ENCODE data around the gene TMEM109.

Gene TMEM109

GRCh38 chr11:60955571-60955970, 41.6 kb downstream of the TMEM109 start (continued):
- TF ChIP-seq PPARA (CRISPR knock-in tag; IDR thresholded peaks at IDR 0.05; ENCODE audit: borderline replicate concordance) (no peak), ZFP3 (CRISPR knock-in tag; IDR thresholded peaks at IDR 0.05) (no peak), GLIS3 (CRISPR knock-in tag; IDR thresholded peaks at IDR 0.05) (no peak)

- ATAC-seq = no peak
- TF ChIP-seq TCF4 (CRISPR knock-in tag; IDR thresholded peaks at IDR 0.05; ENCODE audit: borderline replicate concordance) = no peak
- no peak for TF ChIP-seq PATZ1 (CRISPR knock-in tag; IDR thresholded peaks at IDR 0.05; ENCODE audit: borderline replicate concordance)
- TF ChIP-seq CSRNP3 (CRISPR knock-in tag; IDR thresholded peaks at IDR 0.05) = no peak
- TF ChIP-seq ZNF565 (CRISPR knock-in tag; conservative IDR thresholded peaks at IDR 0.05; ENCODE audit: low read depth) = no peak
- no peak for TF ChIP-seq PPARA (CRISPR knock-in tag; IDR thresholded peaks at IDR 0.05; ENCODE audit: borderline replicate concordance)
- TF ChIP-seq RARB (CRISPR knock-in tag; IDR thresholded peaks at IDR 0.05) = no peak
- no peak for TF ChIP-seq POU6F1 (CRISPR knock-in tag; IDR thresholded peaks at IDR 0.05; ENCODE audit: borderline replicate concordance, low read depth)
- TF ChIP-seq ZNF70 (CRISPR knock-in tag; IDR thresholded peaks at IDR 0.05) = no peak
- TF ChIP-seq TOX (CRISPR knock-in tag; IDR thresholded peaks at IDR 0.05; ENCODE audit: borderline replicate concordance) = no peak
- no peak for TF ChIP-seq ZC3H10 (CRISPR knock-in tag; IDR thresholded peaks at IDR 0.05)
- no peak for TF ChIP-seq ZFP30 (CRISPR knock-in tag; IDR thresholded peaks at IDR 0.05)
- no peak for TF ChIP-seq CREB5 (CRISPR knock-in tag; IDR thresholded peaks at IDR 0.05; ENCODE audit: low read depth)
- no peak for TF ChIP-seq CSDC2 (CRISPR knock-in tag; IDR thresholded peaks at IDR 0.05)
These were observed 43.2 kb downstream of the TMEM109 start for GRCh38 chr11:60957188-60957587.

- TF ChIP-seq ZNF565 (CRISPR knock-in tag; conservative IDR thresholded peaks at IDR 0.05; ENCODE audit: low read depth) = no peak
- ATAC-seq = no peak
These were observed 45.5 kb downstream of the TMEM109 start for GRCh38 chr11:60959431-60959830.

- ATAC-seq = no peak
- no peak for TF ChIP-seq BACH2 (CRISPR knock-in tag; IDR thresholded peaks at IDR 0.05; ENCODE audit: borderline replicate concordance)
- TF ChIP-seq TCF4 (CRISPR knock-in tag; IDR thresholded peaks at IDR 0.05; ENCODE audit: borderline replicate concordance) = no peak
- no peak for TF ChIP-seq SNAI2 (CRISPR knock-in tag; IDR thresholded peaks at IDR 0.05)
- TF ChIP-seq TSHZ2 (CRISPR knock-in tag; IDR thresholded peaks at IDR 0.05) = no peak
- TF ChIP-seq OSR1 (CRISPR knock-in tag; IDR thresholded peaks at IDR 0.05) = no peak
- TF ChIP-seq ZC3H10 (CRISPR knock-in tag; IDR thresholded peaks at IDR 0.05) = no peak
- TF ChIP-seq CSDC2 (CRISPR knock-in tag; IDR thresholded peaks at IDR 0.05) = no peak
- no peak for TF ChIP-seq ZNF8 (CRISPR knock-in tag; IDR thresholded peaks at IDR 0.05)
- TF ChIP-seq PATZ1 (CRISPR knock-in tag; IDR thresholded peaks at IDR 0.05; ENCODE audit: borderline replicate concordance) = no peak
- no peak for TF ChIP-seq CSRNP3 (CRISPR knock-in tag; IDR thresholded peaks at IDR 0.05)
- no peak for TF ChIP-seq ARNTL (CRISPR knock-in tag; IDR thresholded peaks at IDR 0.05; ENCODE audit: borderline replicate concordance, low read depth)
These were observed 46.4 kb downstream of the TMEM109 start for GRCh38 chr11:60960405-60960804.

Data from SK-N-SH treated with all-trans-retinoic acid at 6 μM for 48 hours (cell line).